HCT116 (cell line): ENCODE data around the gene CCDC195. TPM values are rescaled to one million over a fixed set of nuclear protein-coding genes. Genes with fewer than 3 reads are reported as not detected.

ENCODE experiments used
- ATAC-seq: fragments of 200-7000 bp; cut with Tn5 transposase; 2 replicates; pipeline ENCODE4 v1.9.1; 2020; ENCODE audit warnings: mild to moderate bottlenecking, moderate library complexity
- BruUV-seq: library from RNA; stranded (reverse); fragments of 400-500 nt; replicated peaks from 2 replicates; lab custom pipeline; 2021; lab: Mats Ljungman, UMichigan
- CTCF ChIA-PET: fragments of 300-600 bp; sonication (Branson Sonifier 250); formaldehyde crosslinking; loops from one replicate; lab custom pipeline; 2021; ENCODE audit warnings: antibody characterized with exemption; lab: Charles Lee
- POLR2A ChIA-PET: fragments of 300-600, 350-600 bp; sonication (Branson Sonifier 250); formaldehyde crosslinking; loops from one replicate; lab custom pipeline; 2021; ENCODE audit warnings: antibody characterized with exemption; lab: Charles Lee
- RAD21 ChIA-PET, 2 experiments: fragments of 300-600 bp; sonication (Branson Sonifier 250); formaldehyde crosslinking; loops; one replicate each; lab custom pipeline; 2023; ENCODE audit warnings: low total read pairs in 2 of 2; ENCODE audit not compliant: uncharacterized antibody in 2 of 2, unreplicated experiment in 2 of 2, low non-redundant PET in 1 of 2; lab: Charles Lee
- DNase-seq: peaks from one replicate; pipeline ENCODE4 v3.0.0-alpha.2; 2010; ENCODE audit warnings: low read depth, low spot score
- H2AFZ ChIP-seq: fragments of 200-600 bp; shearing (Covaris generic), sonication (generic); 2 replicates; pipeline ENCODE4 v1.6.1; 2017; ENCODE audit warnings: low read depth, mixed run types, mixed read lengths, antibody characterized with exemption, low read length; ENCODE audit not compliant: poor library complexity, severe bottlenecking
- H3K27ac ChIP-seq: 2 replicates; pipeline ENCODE4 v1.5.1; 2012; ENCODE audit warnings: low read depth, low read length
- H3K27me3 ChIP-seq: fragments of 200-600 bp; sonication (generic); 2 replicates; pipeline ENCODE4 v1.6.1; 2016; ENCODE audit warnings: mixed run types, low read length, mixed read lengths; ENCODE audit not compliant: insufficient read depth
- H3K36me3 ChIP-seq, 2 experiments: fragments of 200-500 bp in 1 of 2; fragments of 200-600 bp in 1 of 2; sonication (Bioruptor generic) in 1 of 2; sonication (generic) in 1 of 2; 2 replicates each; pipeline versions ENCODE4 v1.5.1 to v1.6.1; 2014 to 2016; ENCODE audit warnings: low read length in 2 of 2, inconsistent platforms in 1 of 2, mixed read lengths in 1 of 2, mixed run types in 1 of 2; ENCODE audit not compliant: insufficient read depth in 2 of 2, control insufficient read depth in 1 of 2
- H3K4me1 ChIP-seq, 2 experiments: fragments of 200-600 bp in 1 of 2; sonication (generic) in 1 of 2; 2 replicates each; pipeline versions ENCODE4 v1.5.1 to v1.6.1; 2012 to 2017; ENCODE audit warnings: low read length in 2 of 2, inconsistent platforms in 1 of 2, mild to moderate bottlenecking in 1 of 2, mixed read lengths in 1 of 2, mixed run types in 1 of 2, moderate library complexity in 1 of 2; ENCODE audit not compliant: insufficient read depth in 2 of 2, control insufficient read depth in 1 of 2
- H3K4me2 ChIP-seq: fragments of 200-600 bp; sonication (generic); 2 replicates; pipeline ENCODE4 v1.6.1; 2017; ENCODE audit warnings: mixed run types, low read length, mixed read lengths
- H3K4me3 ChIP-seq, 2 experiments: fragments of 200-600 bp in 1 of 2; sonication (generic) in 1 of 2; replicated peaks in 1 of 2; 2 replicates each; pipeline ENCODE4 v1.5.1; 2011 to 2016; ENCODE audit warnings: low read length in 2 of 2, control low read depth in 1 of 2, low read depth in 1 of 2, mild to moderate bottlenecking in 1 of 2, mixed read lengths in 1 of 2, mixed run types in 1 of 2
- H3K79me2 ChIP-seq: fragments of 200-600 bp; sonication (generic); 2 replicates; pipeline ENCODE4 v1.6.1; 2017; ENCODE audit warnings: mild to moderate bottlenecking, mixed run types, low read length, moderate library complexity, mixed read lengths; ENCODE audit not compliant: insufficient read depth
- H3K9ac ChIP-seq: fragments of 200-600 bp; sonication (generic); 2 replicates; pipeline ENCODE4 v1.6.1; 2016; ENCODE audit warnings: low read length, mixed read lengths
- H3K9me2 ChIP-seq: fragments of 200-600 bp; sonication (generic), shearing (Covaris generic); 2 replicates; pipeline ENCODE4 v1.6.1; 2017; ENCODE audit warnings: mixed run types, mild to moderate bottlenecking, moderate library complexity; ENCODE audit not compliant: insufficient read depth
- H3K9me3 ChIP-seq, 2 experiments: fragments of 200-500 bp in 1 of 2; fragments of 200-600 bp in 1 of 2; sonication (Bioruptor generic) in 1 of 2; sonication (generic) in 1 of 2; 2 replicates each; pipeline ENCODE4 v1.6.1; 2014 to 2017; ENCODE audit warnings: low read length in 2 of 2, mixed read lengths in 2 of 2, inconsistent platforms in 1 of 2, low read depth in 1 of 2, mild to moderate bottlenecking in 1 of 2, mixed run types in 1 of 2, moderate library complexity in 1 of 2; ENCODE audit not compliant: control insufficient read depth in 1 of 2, insufficient read depth in 1 of 2
- H4K20me1 ChIP-seq: fragments of 200-600 bp; sonication (generic), shearing (Covaris generic); 2 replicates; pipeline ENCODE4 v1.6.1; 2017; ENCODE audit warnings: mixed run types, mild to moderate bottlenecking, moderate library complexity; ENCODE audit not compliant: insufficient read depth
- ATF3 ChIP-seq: IDR thresholded peaks from 2 replicates; pipeline ENCODE4 v1.6.1; 2012
- CTCF ChIP-seq, 3 experiments: fragments of 200-600 bp in 1 of 3; sonication (generic) in 1 of 3; IDR thresholded peaks in 2 of 3; conservative IDR thresholded peaks in 1 of 3; 2 replicates each; pipeline ENCODE4 v1.5.1; 2012 to 2017; ENCODE audit warnings: low read depth in 2 of 3, low read length in 2 of 3, antibody characterized with exemption in 1 of 3, borderline replicate concordance in 1 of 3, control low read depth in 1 of 3, mild to moderate bottlenecking in 1 of 3, mixed read lengths in 1 of 3, mixed run types in 1 of 3, moderate library complexity in 1 of 3; ENCODE audit not compliant: insufficient read depth in 1 of 3
- EGR1 ChIP-seq: IDR thresholded peaks from 2 replicates; pipeline ENCODE4 v1.6.1; 2012; ENCODE audit warnings: low read depth
- ELF1 ChIP-seq: IDR thresholded peaks from 2 replicates; pipeline ENCODE4 v1.6.1; 2012; ENCODE audit warnings: low read depth, borderline replicate concordance
- EZH2 ChIP-seq: fragments of 200-600 bp; sonication (generic); IDR thresholded peaks from 2 replicates; pipeline ENCODE4 v1.6.1; 2017; ENCODE audit warnings: antibody characterized with exemption, mixed run types
- EZH2phosphoT487 ChIP-seq: fragments of 200-600 bp; IDR thresholded peaks from 2 replicates; pipeline ENCODE4 v1.6.1; 2018; ENCODE audit warnings: antibody characterized with exemption, borderline replicate concordance
- FOSL1 ChIP-seq: IDR thresholded peaks from 2 replicates; pipeline ENCODE4 v1.6.1; 2012; ENCODE audit warnings: low read depth
- JUND ChIP-seq: IDR thresholded peaks from 2 replicates; pipeline ENCODE4 v1.6.1; 2012
- MAX ChIP-seq: IDR thresholded peaks from 2 replicates; pipeline ENCODE4 v1.6.1; 2012
- POLR2A ChIP-seq: IDR thresholded peaks from 2 replicates; pipeline ENCODE4 v1.7.0; 2011; ENCODE audit warnings: borderline replicate concordance; ENCODE audit not compliant: insufficient read depth, insufficient read length; ENCODE audit errors: extremely low read depth
- RAD21 ChIP-seq: IDR thresholded peaks from 2 replicates; pipeline ENCODE4 v1.6.1; 2012; ENCODE audit warnings: low read depth, mild to moderate bottlenecking
- REST ChIP-seq: IDR thresholded peaks from 2 replicates; pipeline ENCODE4 v1.6.1; 2012; ENCODE audit warnings: low read depth
- SIN3A ChIP-seq: IDR thresholded peaks from 2 replicates; pipeline ENCODE4 v1.6.1; 2012; ENCODE audit warnings: low read depth
- SP1 ChIP-seq: IDR thresholded peaks from 2 replicates; pipeline ENCODE4 v1.6.1; 2012; ENCODE audit warnings: low read depth
- SRF ChIP-seq: IDR thresholded peaks from 2 replicates; pipeline ENCODE4 v1.6.1; 2012; ENCODE audit warnings: low read depth
- TCF7L2 ChIP-seq: IDR thresholded peaks from 2 replicates; pipeline ENCODE4 v1.7.0; 2011; ENCODE audit warnings: borderline replicate concordance, inconsistent platforms; ENCODE audit not compliant: insufficient read depth, insufficient read length; ENCODE audit errors: extremely low read depth
- YY1 ChIP-seq: IDR thresholded peaks from 2 replicates; pipeline ENCODE4 v1.6.1; 2011; ENCODE audit warnings: low read length, low read depth, moderate library complexity, mild to moderate bottlenecking; ENCODE audit not compliant: insufficient replicate concordance; ENCODE audit errors: extremely low read depth
- ZNF274 ChIP-seq: fragments of 200-500 bp; sonication (Bioruptor generic); IDR thresholded peaks from 2 replicates; pipeline ENCODE4 v1.6.1; 2014; ENCODE audit warnings: mild to moderate bottlenecking, low read depth, low read length, inconsistent platforms
- intact Hi-C: fragments of 100-400 bp; cut with micrococcal nuclease; formaldehyde crosslinking; loops from 2 replicates; pipeline ENCODE4 v1.10.0; 2022
- total RNA-seq: library from RNA; stranded (reverse); gene quantifications from one replicate; pipeline ENCODE4 v1.2.1, GENCODE V29; 2021; ENCODE audit not compliant: unreplicated experiment

Gene CCDC195
- total RNA-seq, 1 experiment from 2014 or later = not detected

DNA sequence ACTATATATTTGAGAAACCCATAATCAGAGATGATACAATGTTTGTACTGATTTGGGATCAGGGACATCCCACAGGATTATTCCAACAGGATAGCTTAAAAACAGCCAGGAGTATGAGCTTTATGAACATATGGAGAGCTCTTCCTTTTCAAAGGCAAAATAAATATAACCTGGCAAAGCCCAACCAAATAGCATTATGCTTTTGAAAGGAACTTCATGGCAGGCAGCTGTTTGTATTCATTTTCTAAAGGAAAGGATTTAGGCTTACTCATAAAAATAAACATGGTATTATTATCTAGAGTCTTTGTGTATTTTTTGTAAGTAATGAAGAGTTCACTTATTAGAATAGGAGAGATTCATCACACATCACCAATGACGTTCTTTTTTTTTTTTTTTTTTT is 44.4 kb downstream of the CCDC195 start:
- ChIA-PET CTCF (interaction anchor here (0.6 kb wide), 1 partner anchor 993 kb away, joined by 3 read pairs; no protein-coding TSS in a partner anchor), POLR2A (no interaction called here), RAD21 (interaction anchor here in 1 of 2 experiments (0.6 kb wide), 1 partner anchor 17 kb away, joined by 4 read pairs; no protein-coding TSS in a partner anchor)
- intact Hi-C loops = no loop called here
- H3K36me3 ChIP-seq = no peaks in the 10 kb centered on the region
- DNase-seq (no peak), ATAC-seq (no peak)
- H3K27me3 ChIP-seq = no peaks in the 10 kb centered on the region
- no TSS peak for BruUV-seq
- no peaks in the 10 kb centered on the region for H3K9me3 ChIP-seq
- H3K4me2 ChIP-seq = no peak overlapping the region
- H4K20me1 ChIP-seq = no peaks in the 10 kb centered on the region
- no peaks in the 10 kb centered on the region for H3K9me2 ChIP-seq
- H3K27ac ChIP-seq = no peak overlapping the region
- TF ChIP-seq EZH2 = no peak
- TF ChIP-seq SIN3A = no peak
- TF ChIP-seq CTCF (IDR thresholded peaks at IDR 0.05 in 2 of 3, conservative IDR thresholded peaks at IDR 0.05 in 1 of 3; ENCODE audit: borderline replicate concordance in 1 of 3, insufficient read depth in 1 of 3, low read depth in 2 of 3, low read length in 2 of 3) = no peak
- no peak for TF ChIP-seq REST
- no peak for TF ChIP-seq RAD21
- TF ChIP-seq YY1 = no peak
- TF ChIP-seq ELF1 = no peak
- TF ChIP-seq FOSL1 = no peak
- TF ChIP-seq SP1 = no peak
- no peak for TF ChIP-seq SRF
- TF ChIP-seq ATF3 = no peak
- no peak for TF ChIP-seq TCF7L2
- TF ChIP-seq ZNF274 = no peak
- TF ChIP-seq MAX = no peak
- no peak for TF ChIP-seq EGR1
- TF ChIP-seq EZH2phosphoT487 = no peak
- no peak for TF ChIP-seq JUND
- TF ChIP-seq POLR2A = no peak
- H2AFZ ChIP-seq = no peak overlapping the region
- H3K9ac ChIP-seq = no peak overlapping the region
- no peaks in the 10 kb centered on the region for H3K79me2 ChIP-seq
- no peaks in the 10 kb centered on the region; a peak in 1 of 4 replicates for H3K4me1 ChIP-seq
- no peak overlapping the region for H3K4me3 ChIP-seq
